CD14-positive monocyte (primary cell): ENCODE data around the gene SLC9A9. TPM values are rescaled to one million over a fixed set of nuclear protein-coding genes. Genes with fewer than 3 reads are reported as not detected.

Experiments used
- DNase-seq, 3 donors: peaks; one replicate each; pipeline ENCODE4 v3.0.0-alpha.2; 2011 to 2022
- H2AFZ ChIP-seq: 2 replicates; pipeline ENCODE4 v1.6.0; 2012; ENCODE audit warnings: mild to moderate bottlenecking, low read depth, low read length, inconsistent platforms; ENCODE audit not compliant: insufficient read depth, poor library complexity, severe bottlenecking
- H3K27ac ChIP-seq, 2 donors: 1 replicate in 1 of 2; 2 replicates in 1 of 2; pipeline ENCODE4 v1.5.1; 2012 to 2013; ENCODE audit warnings: low read length in 2 of 2, control low read depth in 1 of 2, inconsistent platforms in 1 of 2, low read depth in 1 of 2, mild to moderate bottlenecking in 1 of 2
- H3K27me3 ChIP-seq, 2 donors: one replicate each; pipeline versions ENCODE4 v1.6.0 to v1.6.1; 2011 to 2013; ENCODE audit warnings: low read length in 2 of 2; ENCODE audit not compliant: control insufficient read depth in 2 of 2, insufficient read depth in 2 of 2
- H3K36me3 ChIP-seq, 2 donors: replicated peaks in 1 of 2; 1 replicate in 1 of 2; 2 replicates in 1 of 2; pipeline versions ENCODE4 v1.5.1 to v1.6.1; 2012 to 2013; ENCODE audit warnings: low read length in 2 of 2, control low read depth in 1 of 2, inconsistent platforms in 1 of 2, mild to moderate bottlenecking in 1 of 2; ENCODE audit not compliant: insufficient read depth in 2 of 2, control insufficient read depth in 1 of 2
- H3K4me1 ChIP-seq, 2 donors: 1 replicate in 1 of 2; 2 replicates in 1 of 2; pipeline versions ENCODE4 v1.5.1 to v1.6.1; 2012 to 2013; ENCODE audit warnings: low read length in 2 of 2, control low read depth in 1 of 2, inconsistent platforms in 1 of 2, mild to moderate bottlenecking in 1 of 2, moderate library complexity in 1 of 2; ENCODE audit not compliant: insufficient read depth in 2 of 2, control insufficient read depth in 1 of 2
- H3K4me2 ChIP-seq: replicated peaks from 2 replicates; pipeline ENCODE3; 2012; ENCODE audit warnings: low read length, moderate library complexity, mild to moderate bottlenecking; ENCODE audit not compliant: poor library complexity, severe bottlenecking; ENCODE audit errors: extremely low read depth
- H3K4me3 ChIP-seq, 3 experiments: fragments of 200-600 bp in 1 of 3; sonication (generic) in 1 of 3; replicated peaks in 1 of 3; 1 replicate in 2 of 3; 2 replicates in 1 of 3; pipeline ENCODE4 v1.5.1; 2011 to 2013; ENCODE audit warnings: low read length in 3 of 3, mild to moderate bottlenecking in 3 of 3, control low read depth in 2 of 3, low read depth in 2 of 3, inconsistent platforms in 1 of 3, moderate library complexity in 1 of 3
- H3K79me2 ChIP-seq: 2 replicates; pipeline ENCODE4 v1.6.0; 2012; ENCODE audit warnings: mild to moderate bottlenecking, control low read depth, inconsistent platforms, low read length, moderate library complexity; ENCODE audit not compliant: insufficient read depth
- H3K9ac ChIP-seq: 2 replicates; pipeline ENCODE4 v1.6.0; 2017; ENCODE audit warnings: low read length, mild to moderate bottlenecking; ENCODE audit not compliant: insufficient read depth, poor library complexity, severe bottlenecking
- H3K9me3 ChIP-seq, 2 donors: replicated peaks in 1 of 2; 1 replicate in 1 of 2; 2 replicates in 1 of 2; pipeline versions ENCODE4 v1.5.1 to v1.6.1; 2012 to 2013; ENCODE audit warnings: low read length in 2 of 2, control low read depth in 1 of 2; ENCODE audit not compliant: control insufficient read depth in 1 of 2, insufficient read depth in 1 of 2
- H4K20me1 ChIP-seq: 2 replicates; pipeline ENCODE4 v1.6.0; 2012; ENCODE audit warnings: mild to moderate bottlenecking, low read length, control low read depth, moderate library complexity; ENCODE audit not compliant: insufficient read depth
- H3K27ac Mint-ChIP-seq, 7 donors: one replicate each; pipeline ENCODE4 v1.8.0; 2020; ENCODE audit warnings: mild to moderate bottlenecking in 7 of 7, mixed read lengths in 7 of 7, moderate library complexity in 6 of 7, inconsistent platforms in 2 of 7
- H3K27me3 Mint-ChIP-seq, 3 donors: one replicate each; pipeline ENCODE4 v1.8.0; 2021 to 2022; ENCODE audit warnings: low read depth in 3 of 3, mild to moderate bottlenecking in 3 of 3, mixed read lengths in 3 of 3, moderate library complexity in 3 of 3, inconsistent platforms in 1 of 3
- H3K36me3 Mint-ChIP-seq, 2 donors: one replicate each; pipeline ENCODE4 v1.8.0; 2020; ENCODE audit warnings: mixed read lengths in 2 of 2, inconsistent platforms in 1 of 2, mild to moderate bottlenecking in 1 of 2
- H3K4me1 Mint-ChIP-seq: one replicate; pipeline ENCODE4 v1.8.0; 2020; ENCODE audit warnings: mild to moderate bottlenecking, mixed read lengths
- H3K4me3 Mint-ChIP-seq, 2 donors: one replicate each; pipeline ENCODE4 v1.8.0; 2020; ENCODE audit warnings: mild to moderate bottlenecking in 2 of 2, mixed read lengths in 2 of 2, moderate library complexity in 1 of 2
- H3K9me3 Mint-ChIP-seq, 7 donors: one replicate each; pipeline ENCODE4 v1.8.0; 2020 to 2022; ENCODE audit warnings: mixed read lengths in 7 of 7, mild to moderate bottlenecking in 6 of 7, moderate library complexity in 6 of 7, inconsistent platforms in 2 of 7
- CTCF ChIP-seq: fragments of 200-600 bp; IDR thresholded peaks from one replicate; pipeline ENCODE4 v1.8.0; 2022; ENCODE audit warnings: antibody characterized with exemption, mild to moderate bottlenecking
- WGBS: methylation state at CpG from one replicate; pipeline ENCODE4 v1.1.5; 2013; ENCODE audit warnings: missing lambda C conversion rate; ENCODE audit not compliant: insufficient coverage; 5-methylcytosine and 5-hydroxymethylcytosine counted together
- intact Hi-C, 2 donors: fragments of 100-400 bp; cut with micrococcal nuclease; formaldehyde crosslinking; loops; one replicate each; pipeline versions ENCODE4 v1.15.0 to v1.15.1; 2023
- polyA plus RNA-seq, 3 donors: library from polyadenylated mRNA; depleted of rRNA in 1 of 3; unstranded in 2 of 3; stranded (reverse) in 1 of 3; fragments of 300-500 nt in 2 of 3; fragments of >200 nt in 1 of 3; fragmentation: Illumina TruSeq in 2 of 3; gene quantifications; 1 replicate in 2 of 3; 2 replicates in 1 of 3; pipeline ENCODE4 v1.2.3, GENCODE V29; 2012 to 2021

Gene SLC9A9
- polyA plus RNA-seq, 3 donors: 14.1 to 32.8 (median 27.0) TPM

- no peak for TF ChIP-seq CTCF
- peaks cover 12% of the 10 kb centered on the region for H3K4me1 Mint-ChIP-seq
- no CpG with 5 or more reads among the region's 1 CpG for WGBS
- no peaks in the 10 kb centered on the region for H4K20me1 ChIP-seq
- peaks cover 0 to 5% of the 10 kb centered on the region in 2 donors for H3K4me1 ChIP-seq
- H3K36me3 Mint-ChIP-seq: peaks cover 18 to 29% of the 10 kb centered on the region in 2 donors
- H3K9ac ChIP-seq: no peak overlapping the region
- no peaks in the 10 kb centered on the region for H3K9me3 ChIP-seq
- no peak overlapping the region for H3K4me3 Mint-ChIP-seq
- H3K27me3 Mint-ChIP-seq: peaks cover 0 to 4% (median 0%) of the 10 kb centered on the region in 3 donors
- no peaks in the 10 kb centered on the region for H3K27me3 ChIP-seq
- intact Hi-C loops: no loop called here
- no peak overlapping the region for H2AFZ ChIP-seq
- H3K9me3 Mint-ChIP-seq: peaks cover 0 to 3% (median 0%) of the 10 kb centered on the region in 7 donors
- no peak overlapping the region for H3K27ac ChIP-seq
- no peak overlapping the region for H3K27ac Mint-ChIP-seq
- no peaks in the 10 kb centered on the region for H3K79me2 ChIP-seq
- no peak overlapping the region for H3K4me2 ChIP-seq
- H3K4me3 ChIP-seq: no peak overlapping the region
- no peak for DNase-seq
- H3K36me3 ChIP-seq: peaks cover 0 to under 1% of the 10 kb centered on the region in 2 donors
Measured at GRCh38 chr3:143366672-143367071, 481.6 kb downstream of the SLC9A9 start.

GRCh38 chr3:143363949-143364348, 484.3 kb downstream of the SLC9A9 start:
- no peak for DNase-seq
- intact Hi-C loops: no loop called here
- peaks cover 0 to 5% of the 10 kb centered on the region in 2 donors for H3K4me1 ChIP-seq
- no peak for TF ChIP-seq CTCF
- no peak overlapping the region for H3K4me3 ChIP-seq
- H3K27me3 ChIP-seq: no peaks in the 10 kb centered on the region
- Mint-ChIP-seq H3K27ac (no peak overlapping the region), H3K4me3 (no peak overlapping the region), H3K4me1 (peaks cover 12% of the 10 kb centered on the region), H3K9me3 (peaks cover 0 to 6% (median 2%) of the 10 kb centered on the region in 7 donors), H3K36me3 (peaks cover 24 to 39% of the 10 kb centered on the region in 2 donors), H3K27me3 (peaks cover 0 to 4% (median 0%) of the 10 kb centered on the region in 3 donors)
- H3K36me3 ChIP-seq: peaks cover 0 to 8% of the 10 kb centered on the region in 2 donors
- H3K4me2 ChIP-seq: no peak overlapping the region
- H3K9me3 ChIP-seq: no peaks in the 10 kb centered on the region
- H3K27ac ChIP-seq: no peak overlapping the region
- no peak overlapping the region for H2AFZ ChIP-seq
- WGBS: no CpG with 5 or more reads among the region's 1 CpG
- no peaks in the 10 kb centered on the region for H4K20me1 ChIP-seq
- H3K79me2 ChIP-seq: no peaks in the 10 kb centered on the region
- H3K9ac ChIP-seq: no peak overlapping the region
